ENCODE data around the gene RGS14. TPM values are rescaled to one million over a fixed set of nuclear protein-coding genes. Genes with fewer than 3 reads are reported as not detected.
A peak's percentile ranks its signal among the peaks of the same experiment; 100 is the strongest.

The RGS14 gene
- total RNA-seq, 1 donor from 2014 or later, result 6.2 TPM

- Mint-ChIP-seq H3K4me1 (ENCODE audit: unreplicated experiment) (peaks cover 30% of the 10 kb centered on the region), H3K27me3 (ENCODE audit: unreplicated experiment) (no peaks in the 10 kb centered on the region), H3K36me3 (ENCODE audit: unreplicated experiment) (peaks cover 8% of the 10 kb centered on the region), H3K9me3 (ENCODE audit: unreplicated experiment) (no peaks in the 10 kb centered on the region), H3K27ac (ENCODE audit: unreplicated experiment) (peak overlapping the region; percentile 73), H3K4me3 (ENCODE audit: unreplicated experiment) (peak overlapping the region; percentile 78)
- no peak for DNase-seq (ENCODE audit: extremely low spot score, unreplicated experiment)
- no peak for TF ChIP-seq CTCF (IDR thresholded peaks at IDR 0.05)
Measured at GRCh38 chr5:177310757-177311391, 46.9 kb upstream of the RGS14 start.

- DNase-seq (ENCODE audit: extremely low spot score, unreplicated experiment), result no peak
- peak overlapping the region; percentile 80 for H3K4me3 Mint-ChIP-seq (ENCODE audit: unreplicated experiment)
- H3K4me1 Mint-ChIP-seq (ENCODE audit: unreplicated experiment), result peaks cover 29% of the 10 kb centered on the region
- no peak for TF ChIP-seq CTCF (IDR thresholded peaks at IDR 0.05)
- H3K27ac Mint-ChIP-seq (ENCODE audit: unreplicated experiment), result peak overlapping the region; percentile 34
- no peaks in the 10 kb centered on the region for H3K9me3 Mint-ChIP-seq (ENCODE audit: unreplicated experiment)
- H3K36me3 Mint-ChIP-seq (ENCODE audit: unreplicated experiment), result peaks cover 6% of the 10 kb centered on the region
- no peaks in the 10 kb centered on the region for H3K27me3 Mint-ChIP-seq (ENCODE audit: unreplicated experiment)
Measured at GRCh38 chr5:177311392-177311722, 46.4 kb upstream of the RGS14 start.

- peak within 1 kb of the TSS; percentile 80 for H3K4me3 Mint-ChIP-seq (ENCODE audit: unreplicated experiment)
- no peaks in the 10 kb centered on the region for H3K9me3 Mint-ChIP-seq (ENCODE audit: unreplicated experiment)
- peak; percentile 98 for DNase-seq (ENCODE audit: extremely low spot score, unreplicated experiment)
- TF ChIP-seq CTCF (IDR thresholded peaks at IDR 0.05), result no peak
- H3K27ac Mint-ChIP-seq (ENCODE audit: unreplicated experiment), result peak within 1 kb of the TSS; percentile 73
- H3K27me3 Mint-ChIP-seq (ENCODE audit: unreplicated experiment), result no peaks in the 10 kb centered on the region
- peaks cover 3% of the 10 kb centered on the region for H3K36me3 Mint-ChIP-seq (ENCODE audit: unreplicated experiment)
- H3K4me1 Mint-ChIP-seq (ENCODE audit: unreplicated experiment), result peaks cover 26% of the 10 kb centered on the region
Measured at GRCh38 chr5:177311723-177312648, 45.7 kb upstream of the RGS14 start, which contains the start of gene MXD3. Gene MXD3 (minus strand): TSS chr5:177311898. CDS start chr5:177311830, 68 bp downstream.

- H3K27ac Mint-ChIP-seq (ENCODE audit: unreplicated experiment), result peak overlapping the region; percentile 3
- no peaks in the 10 kb centered on the region for H3K9me3 Mint-ChIP-seq (ENCODE audit: unreplicated experiment)
- DNase-seq (ENCODE audit: extremely low spot score, unreplicated experiment), result no peak
- peaks cover 26% of the 10 kb centered on the region for H3K4me1 Mint-ChIP-seq (ENCODE audit: unreplicated experiment)
- TF ChIP-seq CTCF (IDR thresholded peaks at IDR 0.05), result no peak
- no peaks in the 10 kb centered on the region for H3K27me3 Mint-ChIP-seq (ENCODE audit: unreplicated experiment)
- H3K4me3 Mint-ChIP-seq (ENCODE audit: unreplicated experiment), result peak overlapping the region; percentile 48
- peaks cover 2% of the 10 kb centered on the region for H3K36me3 Mint-ChIP-seq (ENCODE audit: unreplicated experiment)
Measured at GRCh38 chr5:177312649-177313181, 45.0 kb upstream of the RGS14 start.
